Hepatocyte (in vitro differentiated cells): Measurements from ENCODE around the gene GTF2F2. TPM values are rescaled to one million over a fixed set of nuclear protein-coding genes. Genes with fewer than 3 reads are reported as not detected.

Source experiments
- DNase-seq: peaks from one replicate; pipeline ENCODE4 v3.0.0-alpha.2; 2016; ENCODE audit warnings: low spot score
- H2AFZ ChIP-seq: fragments of 200-600 bp; sonication (generic); 2 replicates; pipeline ENCODE4 v1.6.0; 2016; ENCODE audit warnings: antibody characterized with exemption, mild to moderate bottlenecking
- H3K27ac ChIP-seq: fragments of 200-600 bp; sonication (generic); 2 replicates; pipeline ENCODE4 v1.5.1; 2016; ENCODE audit warnings: mild to moderate bottlenecking
- H3K27me3 ChIP-seq: fragments of 200-600 bp; sonication (generic); 2 replicates; pipeline ENCODE4 v1.6.1; 2016
- H3K36me3 ChIP-seq: fragments of 200-600 bp; sonication (generic); replicated peaks from 2 replicates; pipeline ENCODE4 v1.5.1; 2016; ENCODE audit warnings: low read depth; ENCODE audit not compliant: insufficient read depth
- H3K4me1 ChIP-seq: fragments of 200-600 bp; sonication (generic); 2 replicates; pipeline ENCODE4 v1.5.1; 2016; ENCODE audit warnings: mild to moderate bottlenecking, moderate library complexity; ENCODE audit not compliant: insufficient read depth
- H3K4me2 ChIP-seq: fragments of 200-600 bp; sonication (generic); 2 replicates; pipeline ENCODE4 v1.6.0; 2016
- H3K4me3 ChIP-seq: fragments of 200-600 bp; sonication (generic); 2 replicates; pipeline ENCODE4 v1.5.1; 2016; ENCODE audit warnings: mild to moderate bottlenecking
- H3K79me2 ChIP-seq: fragments of 200-600 bp; sonication (generic); 2 replicates; pipeline ENCODE4 v1.6.0; 2017; ENCODE audit warnings: mild to moderate bottlenecking
- H3K9me2 ChIP-seq: fragments of 200-600 bp; sonication (generic); replicated peaks from 2 replicates; pipeline ENCODE4 v1.6.0; 2017; ENCODE audit warnings: mild to moderate bottlenecking; ENCODE audit not compliant: insufficient read depth
- H3K9me3 ChIP-seq: fragments of 200-600 bp; sonication (generic); 2 replicates; pipeline ENCODE4 v1.5.1; 2016; ENCODE audit warnings: low read depth, mild to moderate bottlenecking
- H4K20me1 ChIP-seq: fragments of 200-600 bp; sonication (generic); 2 replicates; pipeline ENCODE4 v1.6.0; 2016; ENCODE audit warnings: mild to moderate bottlenecking; ENCODE audit not compliant: insufficient read depth, poor library complexity, severe bottlenecking
- EZH2 ChIP-seq: fragments of 200-600 bp; sonication (generic); IDR thresholded peaks from 2 replicates; pipeline ENCODE4 v1.6.1; 2016; ENCODE audit warnings: antibody characterized with exemption, mild to moderate bottlenecking, borderline replicate concordance
- EZH2phosphoT487 ChIP-seq: fragments of 200-600 bp; sonication (generic); IDR thresholded peaks from one replicate; pipeline ENCODE4 v1.6.1; 2018; ENCODE audit warnings: antibody characterized with exemption, mild to moderate bottlenecking, low read depth, moderate library complexity; ENCODE audit not compliant: unreplicated experiment, severe bottlenecking
- WGBS: methylation state at CpG from one replicate; pipeline ENCODE4 v1.1.6; 2016; ENCODE audit warnings: low lambda C conversion rate; ENCODE audit errors: missing lambda C conversion rate; 5-methylcytosine and 5-hydroxymethylcytosine counted together
- polyA plus RNA-seq: library from polyadenylated mRNA; unstranded; fragments of >200 nt; fragmentation: Nextera tagmentation; extraction: Ambion mirVana; gene quantifications from 2 replicates; pipeline ENCODE4 v1.2.1, GENCODE V29; 2016
- total RNA-seq: library from RNA; depleted of rRNA; stranded (reverse); fragments of >200 nt; gene quantifications from 2 replicates; pipeline ENCODE4 v1.2.3, GENCODE V29; 2014
- TF ChIP-seq, protein P1 (sequence below): fragments of 200-600 bp; sonication (generic); IDR thresholded peaks from 2 replicates; pipeline ENCODE4 v1.5.1; 2016; ENCODE audit warnings: antibody characterized with exemption, mild to moderate bottlenecking; ENCODE audit not compliant: poor library complexity

The GTF2F2 gene
- total and polyA plus RNA-seq, 2 experiments from 2014 or later: 25.7 to 26.7 TPM

DNA sequence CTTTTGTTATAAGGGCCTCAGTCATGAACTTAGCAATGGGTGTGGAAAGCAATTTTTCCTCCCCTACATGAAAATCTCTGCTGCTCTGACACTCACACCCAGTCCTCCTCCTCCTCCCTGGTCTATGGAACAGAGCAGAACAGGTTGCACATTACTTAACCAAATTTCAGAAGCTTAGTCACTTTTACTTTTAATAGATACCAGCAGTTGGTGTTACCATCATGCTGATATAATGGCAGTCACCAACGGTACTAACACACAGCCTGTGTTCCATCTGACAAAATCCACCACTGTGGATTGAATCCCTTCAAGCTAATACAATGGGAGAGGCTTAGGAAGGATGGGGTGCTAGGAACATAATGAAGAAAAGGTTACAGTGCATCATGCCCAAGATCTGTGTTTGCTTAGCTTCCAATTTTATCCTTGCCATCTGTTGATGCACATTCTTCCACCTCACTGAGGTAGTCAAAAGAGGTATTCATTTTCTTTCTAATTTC, 210.9 kb downstream of the GTF2F2 start:
- TF ChIP-seq EZH2 (no peak), EZH2phosphoT487 (no peak)
- TF ChIP-seq, protein P1, sequence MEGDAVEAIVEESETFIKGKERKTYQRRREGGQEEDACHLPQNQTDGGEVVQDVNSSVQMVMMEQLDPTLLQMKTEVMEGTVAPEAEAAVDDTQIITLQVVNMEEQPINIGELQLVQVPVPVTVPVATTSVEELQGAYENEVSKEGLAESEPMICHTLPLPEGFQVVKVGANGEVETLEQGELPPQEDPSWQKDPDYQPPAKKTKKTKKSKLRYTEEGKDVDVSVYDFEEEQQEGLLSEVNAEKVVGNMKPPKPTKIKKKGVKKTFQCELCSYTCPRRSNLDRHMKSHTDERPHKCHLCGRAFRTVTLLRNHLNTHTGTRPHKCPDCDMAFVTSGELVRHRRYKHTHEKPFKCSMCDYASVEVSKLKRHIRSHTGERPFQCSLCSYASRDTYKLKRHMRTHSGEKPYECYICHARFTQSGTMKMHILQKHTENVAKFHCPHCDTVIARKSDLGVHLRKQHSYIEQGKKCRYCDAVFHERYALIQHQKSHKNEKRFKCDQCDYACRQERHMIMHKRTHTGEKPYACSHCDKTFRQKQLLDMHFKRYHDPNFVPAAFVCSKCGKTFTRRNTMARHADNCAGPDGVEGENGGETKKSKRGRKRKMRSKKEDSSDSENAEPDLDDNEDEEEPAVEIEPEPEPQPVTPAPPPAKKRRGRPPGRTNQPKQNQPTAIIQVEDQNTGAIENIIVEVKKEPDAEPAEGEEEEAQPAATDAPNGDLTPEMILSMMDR: no peak
- Histone ChIP-seq H3K9me2 (no peaks in the 10 kb centered on the region), H3K4me1 (peaks cover 3% of the 10 kb centered on the region), H4K20me1 (peaks cover 14% of the 10 kb centered on the region), H3K4me3 (no peak overlapping the region), H3K79me2 (peaks cover 12% of the 10 kb centered on the region), H3K27me3 (no peaks in the 10 kb centered on the region), H2AFZ (no peak overlapping the region), H3K4me2 (no peak overlapping the region), H3K36me3 (no peaks in the 10 kb centered on the region), H3K9me3 (no peaks in the 10 kb centered on the region), H3K27ac (no peak overlapping the region)
- WGBS: 79% methylated on average over 1 of the region's 1 CpG
- no peak for DNase-seq

DNA sequence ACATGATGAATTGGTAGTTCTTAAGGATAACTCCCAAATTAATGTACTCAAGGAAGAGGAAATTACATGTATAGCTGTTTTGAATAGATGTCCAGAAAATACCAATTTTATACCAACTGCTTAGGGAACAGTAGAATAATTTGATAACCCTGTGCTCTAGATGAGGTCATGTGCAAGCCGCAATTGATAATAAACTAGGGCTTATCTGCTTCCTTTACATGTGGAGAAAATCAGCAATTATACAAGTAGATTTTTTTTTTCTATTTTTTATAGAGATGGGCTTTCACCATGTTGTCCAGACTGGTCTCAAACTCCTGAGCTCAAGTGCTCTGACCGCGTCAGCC, 211.4 kb downstream of the GTF2F2 start:
- Histone ChIP-seq H4K20me1 (peaks cover 19% of the 10 kb centered on the region), H2AFZ (no peak overlapping the region), H3K79me2 (peaks cover 17% of the 10 kb centered on the region), H3K27ac (peak overlapping the region; percentile 33), H3K36me3 (no peaks in the 10 kb centered on the region), H3K27me3 (no peaks in the 10 kb centered on the region), H3K9me3 (no peaks in the 10 kb centered on the region), H3K4me3 (no peak overlapping the region), H3K4me1 (peaks cover 3% of the 10 kb centered on the region), H3K4me2 (no peak overlapping the region), H3K9me2 (no peaks in the 10 kb centered on the region)
- TF ChIP-seq EZH2phosphoT487 (no peak), EZH2 (no peak)
- TF ChIP-seq, protein P1: no peak
- 60% methylated on average over 3 of the region's 3 CpGs for WGBS
- DNase-seq: no peak

DNA sequence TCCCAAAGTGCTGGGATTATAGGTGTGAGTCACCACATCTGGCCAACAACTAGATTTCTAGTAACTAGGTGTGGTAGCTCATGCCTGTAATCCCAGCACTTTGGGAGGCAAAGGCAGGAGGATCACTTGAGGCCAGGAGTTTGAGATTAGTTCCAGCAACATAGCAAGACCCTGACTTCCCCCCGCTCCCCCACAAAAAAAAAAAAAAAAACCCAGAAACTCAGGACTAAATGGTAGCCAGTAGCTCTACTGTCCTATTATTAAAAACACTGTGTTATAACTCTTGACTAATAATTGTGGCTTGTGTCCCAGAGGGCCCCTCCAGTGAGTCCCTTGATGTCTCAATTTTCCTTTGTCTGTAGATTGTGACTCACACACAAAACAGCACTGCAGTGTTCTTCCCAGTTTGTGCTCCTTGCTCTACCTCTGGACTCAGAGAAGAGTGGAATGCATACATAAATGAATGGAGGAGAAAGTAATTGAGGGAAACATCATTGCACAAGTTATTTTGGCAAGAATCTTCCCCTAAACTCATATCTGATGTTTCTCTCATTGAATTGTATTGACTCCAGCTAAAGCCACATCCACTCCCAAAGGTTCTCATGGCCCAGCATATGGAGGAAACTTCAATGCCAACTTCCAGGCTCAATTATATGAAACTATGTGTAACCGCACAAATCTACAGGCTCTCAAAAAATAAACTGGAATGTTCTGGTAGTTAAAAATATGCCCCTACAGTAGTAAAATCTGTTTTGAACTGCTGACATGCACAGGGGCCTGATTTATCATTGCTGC, 211.9 kb downstream of the GTF2F2 start:
- Histone ChIP-seq H3K4me1 (peaks cover 3% of the 10 kb centered on the region), H3K27ac (peak overlapping the region; percentile 35), H4K20me1 (peaks cover 24% of the 10 kb centered on the region), H3K4me3 (no peak overlapping the region), H3K9me3 (no peaks in the 10 kb centered on the region), H3K27me3 (no peaks in the 10 kb centered on the region), H3K79me2 (peaks cover 23% of the 10 kb centered on the region), H3K36me3 (no peaks in the 10 kb centered on the region), H2AFZ (no peak overlapping the region), H3K9me2 (no peaks in the 10 kb centered on the region), H3K4me2 (no peak overlapping the region)
- WGBS: 87% methylated on average over 2 of the region's 2 CpGs
- TF ChIP-seq, protein P1: no peak
- TF ChIP-seq EZH2: no peak
- no peak for TF ChIP-seq EZH2phosphoT487
- DNase-seq: no peak
